Non-pigmented ciliary epithelial cell (primary cell): Measurements from ENCODE around the gene CA5A.
"Not testable (repeated sequence)": the region's sequence is repeated elsewhere in the genome, so short reads cannot be mapped to it uniquely, and the experiment has no call there.

Experiments
- DNase-seq: peaks from one replicate; pipeline ENCODE4 v3.0.0-alpha.2; 2010; ENCODE audit warnings: low read depth

The CA5A gene

DNA sequence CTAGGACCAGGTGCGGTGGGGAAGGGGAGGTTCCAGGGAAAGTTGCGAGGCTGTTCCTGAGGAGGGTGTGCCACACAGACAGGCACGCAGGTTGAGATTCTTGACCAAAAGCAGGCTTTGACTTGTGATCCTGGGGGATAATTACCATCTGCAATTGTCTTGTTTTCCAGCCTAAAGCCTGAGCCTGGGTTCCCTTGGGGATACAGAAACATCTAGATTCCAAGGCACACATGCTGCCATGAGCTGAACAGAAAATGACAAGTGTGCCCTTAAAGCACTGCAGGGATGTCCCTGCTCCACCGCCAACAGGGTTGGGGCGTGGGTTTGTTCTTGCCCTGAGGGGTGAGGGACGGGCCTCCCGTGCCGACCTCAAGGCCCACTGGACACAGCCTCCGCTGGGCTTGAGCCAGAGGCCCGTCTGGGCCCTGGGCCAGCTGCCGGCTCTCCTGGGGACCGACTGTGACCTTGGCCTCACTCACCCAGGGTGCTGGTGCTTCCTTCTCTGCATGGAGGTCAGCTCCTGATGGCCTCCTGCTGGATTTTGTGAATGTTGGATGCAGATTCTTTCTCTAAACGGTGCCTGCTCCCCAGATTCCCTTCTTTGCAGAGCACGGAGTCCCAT lies 14.0 kb downstream of the CA5A start:
- no peak for DNase-seq

DNA sequence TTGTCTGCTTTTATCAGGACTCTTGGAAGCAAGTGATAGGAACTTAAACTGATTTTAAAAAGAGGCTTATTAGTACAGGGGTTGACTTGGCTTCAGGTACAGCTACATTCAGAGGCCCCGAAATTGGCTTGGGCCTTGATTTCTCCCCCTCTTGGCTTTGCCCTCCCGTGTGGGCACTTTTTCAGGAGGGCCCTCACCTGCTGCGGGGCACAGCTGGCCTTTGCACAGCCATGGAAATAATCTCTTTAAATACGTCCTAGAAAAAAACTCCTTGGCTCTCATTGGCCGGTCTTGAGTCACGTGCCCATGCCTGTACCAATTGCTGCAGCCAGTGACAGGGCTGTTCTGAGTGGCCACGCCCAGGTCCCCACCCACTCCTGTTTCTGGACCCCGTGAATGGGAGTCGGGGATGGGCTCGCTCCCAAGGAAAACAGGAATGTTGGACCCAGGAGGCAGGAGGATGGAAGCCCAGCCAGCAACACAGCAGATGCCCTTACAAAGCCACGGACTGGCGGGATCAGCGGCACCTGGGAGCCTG lies 15.0 kb downstream of the CA5A start:
- DNase-seq: no peak

DNA sequence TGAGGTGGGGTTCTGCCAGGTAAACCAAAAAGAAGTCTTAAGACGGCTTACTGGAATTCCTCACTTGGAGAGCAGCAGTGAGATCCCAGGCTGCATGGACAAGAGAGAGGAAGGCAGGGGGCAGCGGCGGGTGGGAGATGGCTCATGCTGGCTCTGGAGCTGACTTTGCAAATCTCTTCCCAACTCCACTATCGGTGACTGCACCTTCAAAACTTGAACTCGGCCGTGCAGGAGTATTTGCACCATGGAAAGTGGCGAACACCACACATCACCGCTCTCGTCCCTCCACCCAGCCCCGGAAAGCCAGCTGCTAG lies 16.7 kb downstream of the CA5A start:
- DNase-seq: no peak

DNA sequence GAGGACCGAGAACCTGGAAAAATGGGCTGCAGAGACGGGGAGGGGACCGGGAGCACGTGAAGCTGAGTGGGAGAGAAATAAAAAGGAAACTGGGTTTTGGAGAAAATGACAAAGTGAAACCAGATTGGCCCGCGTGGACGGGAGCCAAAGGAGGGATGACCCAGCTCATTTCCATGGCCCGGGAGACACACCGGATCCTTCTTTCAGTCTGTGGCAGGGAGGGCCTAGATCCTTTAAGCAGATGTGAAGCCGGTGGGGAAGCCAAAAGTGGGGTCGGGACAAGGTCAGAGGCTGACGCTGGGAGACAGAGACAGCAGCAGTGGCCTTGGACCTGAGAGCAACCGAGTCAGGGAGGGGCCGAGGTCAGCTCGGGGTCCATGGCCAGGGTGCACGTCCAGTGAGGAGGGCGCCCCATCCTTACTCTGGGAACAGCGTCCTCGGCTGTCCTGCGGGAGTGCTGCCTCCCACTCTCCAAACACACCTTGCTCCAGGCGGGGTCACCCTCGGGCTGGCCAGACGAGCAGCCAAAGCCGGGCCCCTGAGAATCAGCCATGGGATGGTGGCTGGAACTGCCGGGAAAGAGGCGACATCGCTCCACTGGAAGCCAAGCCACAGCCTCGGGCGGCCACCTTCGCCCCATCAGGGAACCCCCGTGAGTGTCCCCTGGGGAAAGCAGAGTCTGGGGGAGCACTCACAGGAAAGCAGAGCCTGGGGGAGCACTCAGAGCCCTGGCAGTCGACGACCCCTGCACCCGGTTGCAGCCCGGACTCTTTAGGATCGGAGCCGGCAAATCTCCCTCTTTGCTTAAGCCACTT lies 17.3 kb downstream of the CA5A start:
- DNase-seq: no peak

DNA sequence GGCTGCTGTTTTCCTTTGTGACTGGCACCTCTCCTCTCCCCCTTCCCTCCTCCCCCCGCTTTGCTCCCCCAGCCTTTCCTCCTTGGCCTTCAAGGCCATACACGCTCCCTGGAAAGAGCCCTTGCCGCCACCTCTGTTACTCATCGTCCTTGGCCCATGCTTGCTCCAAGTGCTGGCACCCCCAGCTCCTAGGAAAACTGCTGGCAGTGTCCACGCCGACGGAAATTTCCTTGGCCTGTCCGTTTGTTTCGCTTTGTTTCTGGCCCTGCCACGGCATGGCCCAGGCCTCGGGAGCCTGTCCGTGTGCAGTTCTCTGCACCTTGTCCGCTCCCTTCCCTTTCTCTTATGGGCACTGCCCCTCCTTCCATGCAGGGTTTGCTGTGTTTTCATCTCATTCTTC lies 18.0 kb downstream of the CA5A start:
- DNase-seq: no peak

DNA sequence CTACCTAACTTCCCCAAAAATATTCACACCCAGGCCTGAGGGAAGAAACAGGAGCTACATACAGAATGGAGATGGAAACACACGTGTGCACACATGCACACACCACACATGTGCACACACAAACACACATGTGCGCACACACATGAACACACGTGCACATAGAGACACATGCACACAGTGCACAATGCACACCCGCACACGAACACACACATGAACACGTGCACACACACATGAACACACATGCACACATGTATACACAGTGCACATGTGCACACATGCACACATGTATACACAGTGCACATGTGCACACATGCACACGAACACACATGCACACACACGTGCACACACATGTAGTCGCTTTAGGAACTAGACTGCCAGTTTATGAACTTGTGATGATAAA lies 18.8 kb downstream of the CA5A start:
- DNase-seq: no peak

DNA sequence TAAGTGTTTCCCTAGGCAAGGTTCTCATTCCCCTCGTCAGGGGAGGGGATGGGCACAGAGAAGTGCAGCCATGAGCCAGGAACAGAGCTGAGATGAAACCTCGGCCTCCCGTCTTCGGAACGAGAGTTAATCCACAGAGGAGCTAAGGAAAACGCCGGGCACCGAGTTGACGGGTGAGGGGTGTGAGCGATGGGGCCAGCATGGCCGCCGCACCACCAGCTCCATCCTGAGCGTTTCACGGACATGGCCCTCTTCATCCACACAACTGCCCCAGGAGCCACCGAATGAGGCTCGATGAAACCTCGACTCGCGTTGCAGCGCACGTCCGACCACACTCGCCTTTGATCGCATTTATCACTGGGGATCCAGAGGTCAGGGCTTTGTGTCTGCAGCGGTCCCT lies 21.5 kb downstream of the CA5A start:
- no peak for DNase-seq

DNA sequence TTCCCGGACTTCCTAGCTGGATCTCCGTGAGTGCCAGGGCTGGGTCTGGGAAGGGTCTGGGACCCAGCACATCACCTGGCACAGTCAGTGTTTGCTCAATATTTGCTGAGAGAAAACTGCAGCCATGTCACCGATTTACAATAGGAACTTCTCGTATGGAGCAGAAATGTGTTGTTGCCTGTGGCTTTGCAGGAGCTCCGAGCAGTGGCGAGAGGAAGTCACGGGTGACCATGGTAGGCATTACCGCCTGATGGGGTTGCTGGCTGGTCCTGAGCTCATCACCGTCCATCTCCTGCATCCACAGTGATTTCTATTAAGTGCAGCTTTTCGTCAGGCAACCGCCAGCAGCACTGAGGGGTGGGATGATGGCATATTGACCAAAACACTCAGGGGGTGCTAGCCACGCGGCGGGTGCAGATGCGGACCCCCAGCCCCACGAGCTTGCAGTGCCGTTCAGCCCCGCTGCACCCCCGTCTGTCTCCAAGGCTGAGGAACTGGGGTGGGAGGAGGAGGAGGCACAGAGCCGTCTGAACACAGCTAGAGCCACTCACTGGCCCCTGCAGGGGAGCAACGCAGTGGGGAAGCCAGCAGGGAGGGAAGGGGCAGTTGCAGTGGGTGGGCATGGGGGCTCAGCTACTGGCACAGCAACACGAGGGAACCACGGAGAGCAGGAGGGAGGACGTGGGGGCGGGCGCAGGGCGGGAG lies 22.2 kb downstream of the CA5A start:
- DNase-seq: not testable (repeated sequence)

DNA sequence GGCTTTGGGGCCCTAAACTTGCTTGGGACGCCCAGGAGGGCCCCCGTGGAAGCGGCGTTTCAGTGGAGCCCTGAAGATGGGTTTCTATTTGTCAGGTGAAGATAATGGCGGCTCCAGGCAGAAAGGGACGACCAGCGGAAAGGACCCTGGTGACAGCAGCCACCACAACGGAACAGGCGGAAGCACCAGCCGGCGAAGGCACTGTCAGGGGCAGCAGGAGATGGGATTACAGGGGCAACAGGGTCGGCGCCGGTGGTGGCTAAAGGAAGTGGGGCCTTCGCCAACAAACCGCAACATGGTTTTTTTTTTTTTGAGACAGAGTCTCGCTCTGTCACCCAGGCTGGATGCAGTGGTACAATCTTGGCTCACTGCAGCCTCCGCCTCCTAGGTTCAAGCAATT lies 23.6 kb downstream of the CA5A start:
- DNase-seq: not testable (repeated sequence)

DNA sequence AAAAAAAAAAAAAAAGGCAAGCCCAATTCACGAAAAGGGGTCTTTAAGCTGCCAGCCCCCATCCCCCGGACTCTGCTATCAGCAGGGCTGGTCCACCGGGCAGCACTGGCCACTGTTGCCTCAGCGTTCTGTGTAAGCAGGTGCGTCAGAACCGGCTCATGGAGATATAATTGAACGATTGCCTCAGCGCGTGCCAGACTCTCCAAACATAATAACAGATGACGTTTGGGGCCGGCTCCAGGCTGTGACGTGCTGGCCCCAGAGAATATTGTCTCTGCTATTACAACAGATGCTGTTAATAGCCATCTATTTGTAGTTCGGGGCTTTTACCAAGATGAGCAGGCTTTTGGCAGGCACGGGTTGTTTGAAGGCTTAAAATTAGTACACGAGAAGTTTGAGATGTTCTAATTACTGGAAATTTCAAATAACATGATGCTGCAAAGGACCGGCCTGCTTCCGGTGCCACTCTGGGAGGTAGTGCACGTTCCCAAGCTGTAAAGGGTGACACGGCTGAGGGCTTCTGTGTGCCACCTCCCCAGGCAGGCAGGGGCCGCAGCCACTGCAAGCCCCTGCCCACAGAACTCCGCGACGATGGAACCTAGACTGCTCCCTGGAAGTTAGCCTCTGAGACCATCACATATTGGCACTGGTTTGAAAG lies 25.1 kb downstream of the CA5A start:
- peak; percentile 27 for DNase-seq

DNA sequence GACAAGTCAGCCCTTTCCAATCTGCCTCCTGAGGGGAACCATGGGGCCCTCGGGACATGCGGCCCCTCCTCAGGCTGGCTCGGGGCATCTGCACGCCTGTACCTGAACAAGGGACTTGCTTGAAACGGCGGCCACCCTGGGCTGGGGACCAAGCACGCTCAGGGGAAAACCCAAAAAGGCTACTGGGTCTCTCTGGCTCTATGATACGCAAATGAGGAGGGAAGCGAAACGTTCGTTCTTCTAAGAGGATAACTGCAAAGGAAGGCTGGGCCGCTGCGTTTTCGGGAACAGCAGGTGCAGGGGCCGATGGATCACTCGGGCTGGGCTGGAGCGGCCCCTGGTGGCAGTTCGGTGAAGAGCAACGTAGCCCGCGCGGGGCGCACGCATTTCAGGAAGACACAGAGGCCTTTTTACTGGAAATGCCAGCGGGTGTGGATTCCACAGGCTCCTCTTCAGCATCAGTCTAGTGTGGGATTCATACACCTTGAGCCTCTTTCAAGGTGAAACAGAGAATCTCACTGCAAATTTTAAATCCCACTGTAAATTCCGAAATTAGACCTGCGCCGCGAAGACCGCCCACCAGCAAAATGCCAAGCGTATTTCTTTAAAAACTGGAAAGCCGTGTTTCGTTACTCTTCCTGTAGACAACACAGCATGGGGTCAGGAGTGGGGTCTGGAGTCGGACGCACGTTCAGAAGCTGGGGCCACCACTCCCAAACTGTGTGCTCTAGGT lies 27.0 kb downstream of the CA5A start:
- DNase-seq: not testable (repeated sequence)

DNA sequence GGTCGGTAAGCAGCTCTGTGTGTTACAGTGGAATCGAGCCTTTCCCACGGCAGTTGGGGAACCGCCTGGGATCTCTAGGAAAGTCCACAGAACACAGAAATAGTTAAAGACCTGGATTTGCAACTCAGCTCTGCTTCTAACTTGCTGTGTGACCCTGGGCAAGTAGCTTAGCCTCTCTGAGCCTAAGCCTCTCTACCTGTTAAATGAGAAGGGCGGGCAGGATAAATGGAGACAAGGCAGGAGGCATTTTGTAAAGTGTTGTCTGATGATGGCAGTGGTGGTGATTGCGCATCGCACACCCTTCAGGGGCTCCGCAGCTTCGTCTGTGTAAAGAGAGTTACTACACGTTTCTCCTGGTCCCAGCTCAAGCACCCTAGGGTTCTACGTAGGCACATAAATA lies 28.2 kb downstream of the CA5A start:
- not testable (repeated sequence) for DNase-seq

DNA sequence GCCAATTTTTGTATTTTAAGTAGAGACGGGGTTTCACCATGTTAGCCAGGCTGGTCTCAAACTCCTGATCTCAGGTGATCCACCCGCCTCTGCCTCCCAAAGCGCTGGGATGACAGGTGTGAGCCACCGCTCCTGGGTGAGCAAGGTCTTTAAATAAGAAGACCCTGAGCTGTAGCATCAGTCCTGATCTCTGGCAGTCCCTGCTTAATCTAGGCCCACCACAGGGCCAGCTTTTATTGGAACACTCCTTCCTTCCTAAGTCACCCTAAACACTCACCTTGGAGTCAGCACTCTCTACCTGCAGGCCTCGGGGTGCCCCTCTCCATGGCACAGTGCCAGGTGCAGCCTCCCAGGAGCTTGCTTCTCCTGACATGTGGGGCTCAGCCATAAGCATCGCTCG lies 30.8 kb downstream of the CA5A start:
- not testable (repeated sequence) for DNase-seq

DNA sequence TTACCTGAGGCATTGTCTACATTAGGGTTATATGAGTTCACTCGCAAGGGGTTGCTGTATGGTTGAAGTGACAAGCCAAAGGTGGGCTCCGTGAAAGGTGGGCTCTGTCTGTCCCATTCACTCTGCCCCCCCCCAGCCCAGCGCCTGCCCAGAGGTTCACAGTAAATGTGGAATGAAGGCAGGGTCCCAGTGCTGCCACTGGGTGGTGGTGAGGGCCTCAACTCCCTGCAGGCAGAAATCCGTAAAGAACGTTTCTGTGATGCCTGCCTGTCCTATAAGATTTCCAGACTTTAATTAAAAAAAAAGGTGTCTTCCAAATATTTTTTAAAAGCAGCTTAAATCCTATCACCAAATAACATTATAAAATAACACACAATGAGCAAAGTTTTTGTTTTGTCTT lies 31.4 kb downstream of the CA5A start:
- DNase-seq: not testable (repeated sequence)

DNA sequence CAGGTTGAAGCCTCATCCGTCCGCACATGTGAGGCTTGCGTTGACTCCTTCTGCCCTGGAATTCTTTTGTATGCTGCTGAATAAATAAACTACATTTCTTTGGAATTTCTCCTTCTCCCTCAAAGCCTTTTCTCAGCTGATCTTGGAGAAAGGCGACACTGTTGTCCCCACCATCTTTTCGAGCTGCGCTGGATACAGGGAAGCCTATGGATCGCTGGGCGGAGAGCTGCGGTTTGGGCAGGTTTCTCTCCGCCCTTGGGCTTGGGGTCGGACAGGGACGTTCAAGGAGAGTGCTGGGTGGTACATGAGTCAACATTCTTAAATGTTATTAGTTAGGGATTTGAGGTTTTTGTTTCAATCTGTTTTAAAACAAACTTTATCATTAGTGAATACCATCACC lies 35.8 kb downstream of the CA5A start:
- DNase-seq: not testable (repeated sequence)

DNA sequence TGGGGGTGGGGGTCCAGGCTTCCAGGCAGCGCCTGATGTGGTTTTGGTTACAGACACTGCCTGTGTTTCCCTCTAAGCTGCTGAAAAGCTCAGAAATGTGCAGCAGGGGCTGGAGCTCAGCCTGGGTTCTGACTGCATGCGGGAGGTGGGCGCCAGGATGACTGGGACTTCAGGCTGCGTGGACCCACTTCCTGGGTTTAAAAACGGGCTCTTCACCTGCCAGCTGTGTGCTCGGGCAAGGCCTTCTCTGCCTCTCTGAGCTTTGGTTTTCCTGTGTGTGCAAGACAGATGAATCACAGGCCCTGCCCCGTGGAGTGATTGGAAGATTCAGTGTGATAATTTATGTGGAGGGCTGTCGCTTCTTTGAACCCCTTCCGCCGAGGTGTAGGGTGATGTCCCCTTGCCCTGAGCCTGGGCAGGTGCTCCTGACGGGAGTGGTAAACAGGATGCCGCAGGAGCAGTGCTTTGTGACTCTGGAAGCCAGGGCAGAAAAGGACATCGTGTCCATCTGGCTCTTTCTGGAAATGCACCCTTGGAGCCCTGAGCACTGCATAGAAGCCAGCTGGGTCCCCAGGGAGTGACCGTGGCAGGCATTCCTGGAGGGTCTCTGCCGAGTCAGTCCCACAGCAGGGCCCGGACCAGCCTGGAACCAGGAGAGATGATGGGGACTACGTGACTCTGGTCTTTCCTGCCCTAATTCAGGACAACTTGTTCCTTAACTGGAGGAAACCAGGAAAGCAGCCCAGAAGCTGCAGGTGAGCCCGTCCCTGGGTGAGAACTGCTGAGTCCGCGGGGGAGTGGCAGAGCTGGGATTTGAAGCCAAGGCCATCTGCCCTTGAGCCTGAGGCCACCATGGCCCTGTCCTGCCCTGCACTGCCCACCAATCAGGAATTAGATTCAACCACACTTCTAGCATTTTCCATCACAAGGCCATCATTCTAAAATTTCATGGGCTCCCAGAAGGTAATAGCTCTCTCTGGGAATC lies 38.5 kb downstream of the CA5A start:
- no peak for DNase-seq

DNA sequence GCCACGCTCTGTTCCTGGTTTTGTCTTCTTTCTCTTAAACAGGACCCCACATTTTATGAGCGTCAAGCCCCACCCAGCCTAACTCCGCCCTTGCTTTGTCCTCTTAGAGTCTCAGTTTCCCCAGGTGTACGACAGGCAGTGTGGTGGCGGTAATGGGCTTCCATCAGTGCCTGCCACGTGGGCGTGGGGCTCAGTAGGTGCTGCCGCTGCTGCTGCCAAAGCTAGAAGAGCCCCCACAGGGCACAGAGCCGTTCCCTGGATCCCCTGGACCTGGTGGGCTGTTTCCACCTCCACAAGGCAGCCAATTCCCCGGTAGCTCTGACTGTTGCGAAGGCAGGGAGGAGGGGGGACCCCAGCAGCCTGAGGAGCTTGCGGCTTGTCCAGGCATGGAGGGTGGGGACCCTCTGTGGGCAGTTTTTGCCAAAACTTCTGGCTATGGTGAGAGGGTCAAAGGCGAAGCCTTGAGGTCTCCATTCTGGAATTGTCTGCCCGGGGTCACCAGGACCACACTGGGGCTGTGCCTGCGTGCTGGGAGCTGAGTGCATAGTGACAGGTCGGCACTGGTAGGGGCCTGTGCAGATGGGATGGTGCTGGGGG lies 39.3 kb downstream of the CA5A start:
- DNase-seq: not testable (repeated sequence)

DNA sequence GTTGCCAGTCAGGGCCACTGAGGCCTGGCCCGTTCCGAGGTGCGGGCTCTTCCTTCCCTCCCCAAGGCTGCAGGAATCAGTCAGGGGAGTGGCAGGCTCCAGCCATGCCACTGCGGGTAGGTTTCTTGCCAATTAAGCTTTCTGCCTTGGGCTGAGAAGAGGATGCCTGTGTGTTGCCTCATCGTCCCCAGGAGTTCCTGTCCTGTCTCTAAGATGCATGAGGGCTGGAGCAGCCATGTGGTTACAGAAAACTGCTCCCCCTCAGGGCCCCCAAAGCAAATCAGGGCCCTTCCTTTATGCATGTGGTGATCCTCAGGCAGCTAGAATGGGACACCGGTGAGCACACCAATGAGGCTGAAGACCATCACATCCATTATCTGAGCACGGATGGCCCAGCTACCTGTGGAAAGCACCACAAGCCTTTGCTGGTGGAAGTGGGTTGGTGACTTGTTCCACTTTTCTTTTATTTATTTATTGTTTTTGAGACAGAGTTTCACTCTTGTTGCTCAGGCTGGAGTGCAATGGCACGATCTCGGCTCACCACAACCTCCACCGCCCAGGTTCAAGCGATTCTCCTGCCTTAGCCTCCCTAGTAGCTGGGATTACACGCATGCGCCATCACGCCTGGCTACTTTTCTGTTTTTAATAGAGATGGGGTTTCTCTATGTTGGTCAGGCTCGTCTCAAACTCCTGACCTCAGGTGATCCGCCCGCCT lies 40.0 kb downstream of the CA5A start:
- DNase-seq: not testable (repeated sequence)

DNA sequence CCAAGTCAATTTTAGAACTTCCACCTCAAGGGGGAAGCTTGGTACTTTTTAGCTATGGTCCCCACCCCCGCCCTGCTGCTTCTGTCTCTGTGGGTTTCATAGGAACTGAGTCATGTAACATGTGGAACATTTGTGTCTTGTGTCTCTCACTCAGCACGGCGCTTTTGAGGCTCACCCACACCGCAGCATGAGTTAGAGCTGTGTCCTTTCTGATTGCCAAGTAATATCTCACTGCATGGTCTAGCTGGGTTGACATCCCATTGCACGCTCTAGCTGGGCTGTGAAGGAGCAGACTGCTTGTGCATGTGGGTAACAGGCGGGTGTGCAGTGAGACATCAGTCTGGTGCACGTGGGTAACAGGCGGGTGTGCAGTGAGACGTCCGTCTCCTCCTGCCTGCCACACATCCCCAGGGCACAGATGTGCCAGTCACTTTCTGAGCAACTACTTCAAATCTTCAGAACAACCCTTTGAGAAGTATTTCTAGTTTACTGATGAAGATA lies 40.6 kb downstream of the CA5A start:
- no peak for DNase-seq
